Sigmoid colon (tissue), 3 donors: ENCODE data around the gene MTCL1.

Experiments
- CTCF ChIP-seq, 4 experiments: fragments of 450-650 bp in 3 of 4; fragments of 200-600 bp in 1 of 4; IDR thresholded peaks; one replicate each; pipeline ENCODE4 v1.5.1; 2016 to 2019; ENCODE audit warnings: antibody characterized with exemption in 4 of 4, mild to moderate bottlenecking in 3 of 4, moderate library complexity in 2 of 4
- POLR2A ChIP-seq, 2 donors: fragments of 450-650 bp; IDR thresholded peaks; one replicate each; pipeline ENCODE4 v1.6.1; 2016; ENCODE audit warnings: antibody characterized with exemption in 2 of 2, mild to moderate bottlenecking in 2 of 2, moderate library complexity in 2 of 2

GRCh38 chr18:8848541-8848940 lies 143.2 kb downstream of the MTCL1 start:
- no peak for TF ChIP-seq CTCF (IDR thresholded peaks at IDR 0.05)
- no peak for TF ChIP-seq POLR2A (IDR thresholded peaks at IDR 0.05)
